SIG-M5 treated with dmso at 0.1 percent for 504 hours (cell line): Measurements from ENCODE around the gene SEBOX.

ENCODE experiments used
- DNase-seq: peaks from one replicate; lab custom pipeline; 2025; ENCODE audit not compliant: unreplicated experiment; lab: John Stamatoyannopoulos, UW

Gene SEBOX

GRCh38 chr17:28369684-28370034 lies 4.7 kb upstream of the SEBOX start:
- DNase-seq, result no peak

DNA sequence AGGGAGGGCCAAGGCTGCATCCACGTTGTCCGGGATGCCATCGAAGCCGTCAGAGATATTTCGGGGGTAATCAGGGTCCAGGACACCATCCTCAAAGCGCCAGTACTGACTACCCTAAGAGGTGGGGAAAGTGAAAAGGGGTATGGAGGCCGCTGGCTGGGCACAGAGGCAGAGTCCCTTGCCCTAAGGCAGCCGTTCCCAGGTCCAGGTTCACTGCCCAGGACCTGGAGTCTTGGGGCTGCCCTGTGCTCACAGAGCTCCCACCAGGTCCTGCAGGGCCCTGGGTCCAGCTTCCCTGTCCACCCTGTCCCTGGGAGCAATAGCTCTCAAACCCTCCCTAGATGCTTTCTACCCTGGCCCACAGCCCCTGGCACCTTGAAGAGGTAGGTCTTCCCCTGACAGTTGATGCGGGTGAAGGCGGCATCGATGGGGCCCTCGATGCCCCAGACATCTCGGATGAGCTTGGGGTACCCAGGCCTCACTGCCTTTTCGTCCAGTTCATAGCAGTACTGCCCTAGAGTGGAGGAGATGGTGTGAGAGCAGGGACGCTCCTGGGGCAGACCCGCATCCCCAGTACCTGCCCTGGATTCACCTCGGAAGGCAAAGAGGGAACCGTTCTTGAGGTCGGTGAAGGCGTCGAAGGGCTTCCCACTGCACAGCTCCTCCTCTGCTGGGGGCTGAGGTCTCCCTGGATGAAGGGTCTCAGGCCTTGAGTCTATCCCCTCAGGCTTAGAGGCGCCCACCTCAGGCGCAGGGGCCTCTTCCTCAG lies 4.1 kb upstream of the SEBOX start:
- DNase-seq, result no peak

GRCh38 chr17:28368306-28368831 lies 3.4 kb upstream of the SEBOX start:
- no peak for DNase-seq

DNA sequence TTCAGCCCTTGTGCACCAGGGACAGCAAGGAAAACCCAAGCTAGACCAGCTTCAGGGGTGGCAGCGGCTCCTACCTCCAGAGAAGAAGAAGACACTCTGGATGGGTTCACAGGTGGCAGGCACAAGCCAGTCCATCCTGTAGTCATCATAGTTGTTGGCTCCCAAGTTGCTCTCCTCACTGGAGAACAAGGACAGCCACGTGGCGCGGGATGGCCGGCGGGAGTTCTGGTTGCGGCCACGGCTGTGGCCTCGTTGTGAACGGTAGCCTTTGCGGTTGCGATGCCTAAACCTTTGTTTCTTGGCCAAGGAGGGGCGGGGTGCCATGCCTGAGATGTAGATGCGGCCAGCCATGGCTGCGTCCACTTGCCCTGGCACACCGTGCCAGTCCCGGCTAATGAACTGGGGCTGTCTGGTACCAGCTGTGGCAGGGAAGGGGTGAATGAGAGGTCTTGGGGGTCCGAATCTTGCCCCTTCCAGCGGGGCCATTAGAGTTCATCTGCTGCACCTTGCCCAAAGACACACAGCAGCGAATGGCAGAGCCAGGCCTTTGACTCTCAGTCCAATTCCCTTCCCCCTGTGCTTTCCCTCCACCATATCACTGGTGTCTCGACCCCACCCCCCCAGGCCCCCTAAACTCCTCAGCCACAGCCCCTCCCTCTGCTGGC lies 2.8 kb upstream of the SEBOX start:
- DNase-seq, result no peak

DNA sequence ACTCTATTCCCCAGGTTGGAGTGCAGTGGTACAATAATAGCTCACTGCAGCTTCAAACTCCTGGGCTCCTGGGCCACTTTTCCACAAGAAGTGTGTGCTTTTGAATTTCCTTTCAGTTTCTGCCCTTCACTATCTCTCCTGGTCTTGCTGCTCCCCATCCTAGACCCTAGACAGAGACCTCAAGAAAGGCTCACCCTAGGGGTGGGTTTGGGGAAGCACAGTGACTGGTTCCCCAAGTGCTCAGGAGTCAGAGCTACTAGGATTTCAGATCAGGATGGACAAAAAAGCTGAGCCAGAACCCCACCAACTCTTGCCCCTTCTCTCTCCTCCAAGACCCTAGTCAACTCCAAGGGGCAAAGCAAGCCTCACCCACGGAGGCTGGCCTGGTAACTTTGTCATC lies 1.6 kb upstream of the SEBOX start:
- DNase-seq, result no peak

GRCh38 chr17:28365487-28365886 lies 488 bp upstream of the SEBOX start:
- no peak for DNase-seq

- DNase-seq, result no peak
These were observed 986 bp downstream of the SEBOX start for GRCh38 chr17:28363776-28364650.

DNA sequence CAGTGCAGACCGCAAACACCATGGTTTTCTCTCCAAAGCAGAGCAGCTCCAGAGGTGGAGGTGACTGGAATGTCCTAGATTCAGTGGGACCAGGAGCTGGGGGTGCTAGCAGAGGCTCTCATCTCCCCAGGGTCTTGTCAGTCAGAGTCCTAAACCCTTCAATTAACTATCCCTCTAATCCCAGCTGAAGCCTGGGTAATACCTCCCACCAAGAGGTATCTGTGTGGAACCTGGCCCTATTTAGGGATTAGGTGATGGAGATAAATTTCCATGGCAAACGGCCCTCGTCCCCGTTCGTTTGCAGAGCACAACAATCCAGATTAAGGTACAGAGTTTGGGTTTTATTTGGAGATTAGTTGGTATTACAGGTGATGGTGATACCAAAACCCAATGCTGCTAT lies 1.8 kb downstream of the SEBOX start:
- no peak for DNase-seq

DNA sequence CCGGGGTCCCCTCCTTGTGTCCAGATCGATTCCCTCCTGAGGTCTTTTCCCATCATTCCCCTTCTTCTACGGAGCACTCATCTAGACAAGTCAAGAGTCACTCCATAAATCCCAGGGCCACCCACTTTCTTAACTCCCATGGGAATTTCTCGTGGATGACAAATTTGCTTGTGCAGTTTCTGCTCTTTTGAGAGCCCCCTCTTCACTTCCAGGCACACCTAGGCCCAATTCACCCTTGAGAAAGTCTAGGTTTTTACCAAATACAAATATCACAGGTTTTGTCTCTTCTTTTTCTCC lies 7.2 kb downstream of the SEBOX start:
- DNase-seq, result no peak

GRCh38 chr17:28357061-28357900 lies 7.7 kb downstream of the SEBOX start, which contains the start of gene POLDIP2:
POLDIP2 (minus strand) TSS chr17:28357527; CDS start chr17:28357448, 79 bp downstream.
- DNase-seq, result peak; percentile 94

- DNase-seq, result no peak
These were observed 14.7 kb downstream of the SEBOX start for GRCh38 chr17:28350271-28350670.

DNA sequence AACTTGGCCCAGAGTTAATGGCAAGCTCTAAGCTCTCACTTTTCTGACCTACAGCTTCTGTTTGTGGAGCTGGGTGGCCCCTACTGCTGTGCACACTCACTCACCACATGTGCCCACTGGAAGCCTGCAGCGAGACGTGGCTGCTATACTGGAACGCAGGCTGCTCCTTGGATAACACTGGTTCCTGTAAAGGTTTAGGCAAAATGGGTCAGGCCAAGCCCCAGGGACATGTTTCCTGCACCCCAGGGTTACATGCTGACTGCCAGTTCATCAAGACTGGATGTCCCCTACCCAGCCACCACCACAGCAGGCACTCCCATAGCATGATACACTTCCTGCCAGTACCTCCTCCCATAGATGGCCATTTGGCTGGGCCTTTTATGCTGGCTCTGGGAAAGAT lies 16.0 kb downstream of the SEBOX start:
- DNase-seq, result no peak

DNA sequence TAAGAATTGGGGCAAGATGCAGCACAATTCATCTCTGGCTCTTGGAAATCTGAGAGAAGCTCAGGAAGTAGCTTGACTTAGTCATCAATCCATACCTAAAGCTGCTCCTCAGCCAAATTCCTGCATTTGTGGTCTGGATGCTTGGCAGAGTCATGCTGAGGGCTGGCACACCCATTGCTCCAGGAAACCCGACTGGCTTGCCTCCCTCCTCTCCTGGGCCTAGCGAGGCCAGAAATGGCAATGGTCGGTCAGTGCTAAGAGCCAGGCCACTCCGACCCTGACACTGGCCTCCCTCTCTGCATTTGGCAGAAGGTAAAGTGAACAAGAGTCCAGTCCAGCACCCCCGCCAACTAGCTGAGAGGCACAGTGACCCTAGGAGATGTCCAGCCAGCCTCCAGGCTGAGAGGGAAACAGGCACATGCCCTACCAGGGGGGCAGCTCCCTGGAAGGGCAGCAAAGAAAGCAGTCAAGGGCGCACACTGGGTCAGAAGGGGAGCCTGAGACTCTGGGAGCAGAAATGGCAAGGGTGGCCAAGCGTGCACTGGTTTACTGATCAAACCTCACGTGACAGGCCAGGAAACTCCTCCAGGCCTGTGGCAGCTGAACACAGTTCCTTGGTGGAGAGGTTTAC lies 17.6 kb downstream of the SEBOX start:
- DNase-seq, result no peak

GRCh38 chr17:28346746-28347246 lies 18.2 kb downstream of the SEBOX start:
- DNase-seq, result no peak

- DNase-seq, result no peak
These were observed 18.8 kb downstream of the SEBOX start for GRCh38 chr17:28346199-28346580.

DNA sequence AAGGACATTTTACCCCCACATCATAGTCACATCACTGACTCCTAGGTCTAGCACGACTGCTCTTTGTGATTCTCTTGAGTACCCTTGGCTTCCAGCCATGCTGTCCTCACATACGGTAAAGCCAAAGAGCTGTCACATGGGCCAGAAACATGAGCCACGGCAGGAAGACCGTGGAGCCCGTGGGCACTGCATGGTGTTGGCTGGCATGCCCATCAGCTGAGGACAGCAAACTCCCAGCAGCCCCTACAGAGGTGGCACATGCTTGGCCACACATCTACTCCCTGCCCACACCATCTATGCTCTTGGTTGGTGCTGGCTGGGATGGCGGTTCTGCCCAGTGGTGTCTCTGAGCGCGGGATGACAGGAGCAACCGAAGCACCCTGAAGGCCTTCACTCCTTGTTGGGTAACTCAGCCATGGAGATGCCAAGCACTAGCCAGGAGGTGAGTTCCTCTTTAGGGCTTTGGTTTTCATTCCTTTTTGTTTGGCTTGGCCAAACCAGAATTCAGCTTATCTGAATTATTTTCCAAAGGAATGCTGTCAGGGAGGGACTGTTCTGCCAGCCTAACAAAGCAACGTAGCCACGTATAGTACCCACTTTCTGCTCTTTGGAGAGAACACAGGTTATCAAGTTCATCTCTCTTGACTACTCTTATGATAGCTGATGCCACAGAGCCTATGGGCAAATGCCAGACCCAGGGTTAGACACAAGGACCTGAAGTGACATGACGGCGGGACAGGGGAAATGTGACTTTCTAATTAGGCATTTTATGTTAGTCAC lies 19.4 kb downstream of the SEBOX start:
- DNase-seq, result no peak

- no peak for DNase-seq
These were observed 20.5 kb downstream of the SEBOX start for GRCh38 chr17:28344435-28344901.

- DNase-seq, result no peak
These were observed 21.0 kb downstream of the SEBOX start for GRCh38 chr17:28344011-28344410.

GRCh38 chr17:28343491-28343932 lies 21.5 kb downstream of the SEBOX start:
- DNase-seq, result no peak
